Heart left ventricle (tissue), 13 donors: Measurements from ENCODE around the gene PLEKHG4B.

Experiments
- CTCF ChIP-seq, 12 donors: fragments of 200-600 bp; sonication (generic) in 4 of 12; IDR thresholded peaks; one replicate each; pipeline versions ENCODE4 v1.5.0 to v1.8.0; 2018 to 2022; ENCODE audit warnings: antibody characterized with exemption in 12 of 12, mild to moderate bottlenecking in 5 of 12
- POLR2A ChIP-seq, 2 donors: fragments of 450-650 bp; IDR thresholded peaks; one replicate each; pipeline ENCODE4 v1.6.1; 2017; ENCODE audit warnings: antibody characterized with exemption in 2 of 2, mild to moderate bottlenecking in 2 of 2, moderate library complexity in 2 of 2
- donor health status: ischemic (EF 13 %, LVEDD 7.1; RV severe dilation, severe dysfunction).
- donor health status: DM: no; HTN: yes; CAD: no.
- donor health status: DM: no; HTN: no; CAD: no.
- donor health status: ischemic (EF 25% LVEDD 6.9; RV normal size, moderate dysfunction).
- donor health status: ischemic (EF 25% LVEDD 5.7; RV mildly dilated, moderate dysfunction).
- donor health status: ischemic (EF 35%, LVEDD 5.7; RV mildly dilated, moderate dysfunction).
- donor health status: nonischemic (EF 11% LVEDD 7.7; RV severe dilation, severe dysfunction).
- donor health status: DM: yes; HTN: yes; CAD: no.
- donor health status: PGD.
- donor health status: ischemic (EF 29% LVEDD 5.4; RV normal size, mild dysfunction).
- donor health status: nonischemic (EF 23%, LVEDD 6.1; RV moderate dilation, normal function).

GRCh38 chr5:219991-220390 is 128.0 kb downstream of the PLEKHG4B start:
- TF ChIP-seq CTCF (IDR thresholded peaks at IDR 0.05) (no peak), POLR2A (IDR thresholded peaks at IDR 0.05) (no peak)
